ENCODE results near the gene LRRC4.

LRRC4 gene

GRCh38 chr7:127995156-127995880 is 35.9 kb downstream of the LRRC4 start (continued):
- TF ChIP-seq ZBTB49 (tag by site-specific recombination; IDR thresholded peaks at IDR 0.05; ENCODE audit: low read depth) = no peak
- TF ChIP-seq ZNF76 (tag by site-specific recombination; IDR thresholded peaks at IDR 0.05; ENCODE audit: borderline replicate concordance, low read depth) = no peak
- TF ChIP-seq OVOL3 (tag by site-specific recombination; IDR thresholded peaks at IDR 0.05) = no peak
- no peak for TF ChIP-seq ZNF548 (tag by site-specific recombination; IDR thresholded peaks at IDR 0.05)
- no peak for TF ChIP-seq ZNF398 (tag by site-specific recombination; IDR thresholded peaks at IDR 0.05)
- TF ChIP-seq TSHZ1 (tag by site-specific recombination; IDR thresholded peaks at IDR 0.05; ENCODE audit: borderline replicate concordance) = no peak
- TF ChIP-seq ZNF777 (tag by site-specific recombination; IDR thresholded peaks at IDR 0.05; ENCODE audit: borderline replicate concordance) = no peak
- no peak for TF ChIP-seq ZNF837 (tag by site-specific recombination; IDR thresholded peaks at IDR 0.05)
- TF ChIP-seq ZBTB44 (tag by site-specific recombination; IDR thresholded peaks at IDR 0.05) = no peak
- TF ChIP-seq ATF2 (tag by site-specific recombination; IDR thresholded peaks at IDR 0.05; ENCODE audit: low read depth) = no peak
- no peak for TF ChIP-seq ZNF16 (tag by site-specific recombination; IDR thresholded peaks at IDR 0.05; ENCODE audit: low read depth)
- no peak for TF ChIP-seq ZFP3 (tag by site-specific recombination; IDR thresholded peaks at IDR 0.05; ENCODE audit: low read depth)
- TF ChIP-seq ZNF223 (tag by site-specific recombination; IDR thresholded peaks at IDR 0.05) = no peak
- TF ChIP-seq ZNF114 (tag by site-specific recombination; IDR thresholded peaks at IDR 0.05) = no peak
- TF ChIP-seq AEBP2 (tag by site-specific recombination; IDR thresholded peaks at IDR 0.05; ENCODE audit: borderline replicate concordance) = no peak

Measured in HEK293 (cell line).